Activated CD4-positive, alpha-beta T cell treated with anti-CD3 and anti-CD28 coated beads for 48 hours (primary cell): ENCODE measurements around the gene DCTN1.

ENCODE experiments used
- DNase-seq: peaks from one replicate; pipeline ENCODE4 v3.0.0-alpha.2; 2020

Gene DCTN1

GRCh38 chr2:74413001-74413698 lies 33.0 kb upstream of the DCTN1 start:
- DNase-seq = no peak

GRCh38 chr2:74407682-74408081 lies 27.6 kb upstream of the DCTN1 start:
- no peak for DNase-seq

- DNase-seq = no peak
These were observed 25.9 kb upstream of the DCTN1 start for GRCh38 chr2:74406035-74406434.

- no peak for DNase-seq
These were observed 21.8 kb upstream of the DCTN1 start for GRCh38 chr2:74401891-74402290.

- DNase-seq = no peak
These were observed 19.7 kb upstream of the DCTN1 start for GRCh38 chr2:74399785-74400184.

GRCh38 chr2:74396149-74396548 lies 16.0 kb upstream of the DCTN1 start:
- DNase-seq = no peak

- no peak for DNase-seq
These were observed 13.4 kb upstream of the DCTN1 start for GRCh38 chr2:74393525-74393924.

- DNase-seq = no peak
These were observed 12.3 kb upstream of the DCTN1 start for GRCh38 chr2:74392449-74392743.

GRCh38 chr2:74391580-74392448 lies 11.7 kb upstream of the DCTN1 start:
- DNase-seq = peak; percentile 96

- DNase-seq = no peak
These were observed 11.1 kb upstream of the DCTN1 start for GRCh38 chr2:74391209-74391579.

- DNase-seq = no peak
These were observed 10.5 kb upstream of the DCTN1 start for GRCh38 chr2:74390606-74391005.

- no peak for DNase-seq
These were observed 7.2 kb upstream of the DCTN1 start for GRCh38 chr2:74387346-74387745.

- DNase-seq = no peak
These were observed 5.3 kb upstream of the DCTN1 start for GRCh38 chr2:74385396-74385795.

- DNase-seq = no peak
These were observed 3.9 kb upstream of the DCTN1 start for GRCh38 chr2:74384051-74384450.

- no peak for DNase-seq
These were observed 3.1 kb upstream of the DCTN1 start for GRCh38 chr2:74383254-74383653.

GRCh38 chr2:74381751-74382150 lies 1.6 kb upstream of the DCTN1 start:
- no peak for DNase-seq

GRCh38 chr2:74378007-74378406 lies 2.1 kb downstream of the DCTN1 start:
- no peak for DNase-seq

GRCh38 chr2:74375838-74376237 lies 4.3 kb downstream of the DCTN1 start:
- no peak for DNase-seq

- DNase-seq = no peak
These were observed 5.5 kb downstream of the DCTN1 start for GRCh38 chr2:74374509-74375205.

- DNase-seq = no peak
These were observed 6.1 kb downstream of the DCTN1 start for GRCh38 chr2:74373985-74374384.

- no peak for DNase-seq
These were observed 6.9 kb downstream of the DCTN1 start for GRCh38 chr2:74373221-74373676.

GRCh38 chr2:74372674-74373073 lies 7.4 kb downstream of the DCTN1 start:
- DNase-seq = no peak

GRCh38 chr2:74371421-74371820 lies 8.7 kb downstream of the DCTN1 start:
- DNase-seq = no peak

- no peak for DNase-seq
These were observed 10.1 kb downstream of the DCTN1 start for GRCh38 chr2:74369976-74370375.
